Measurements from ENCODE around the gene TBX20. TPM values are rescaled to one million over a fixed set of nuclear protein-coding genes. Genes with fewer than 3 reads are reported as not detected.

TBX20 gene
- total RNA-seq, 3 donors from 2014 or later, result 0.59 TPM; not detected in 2

DNA sequence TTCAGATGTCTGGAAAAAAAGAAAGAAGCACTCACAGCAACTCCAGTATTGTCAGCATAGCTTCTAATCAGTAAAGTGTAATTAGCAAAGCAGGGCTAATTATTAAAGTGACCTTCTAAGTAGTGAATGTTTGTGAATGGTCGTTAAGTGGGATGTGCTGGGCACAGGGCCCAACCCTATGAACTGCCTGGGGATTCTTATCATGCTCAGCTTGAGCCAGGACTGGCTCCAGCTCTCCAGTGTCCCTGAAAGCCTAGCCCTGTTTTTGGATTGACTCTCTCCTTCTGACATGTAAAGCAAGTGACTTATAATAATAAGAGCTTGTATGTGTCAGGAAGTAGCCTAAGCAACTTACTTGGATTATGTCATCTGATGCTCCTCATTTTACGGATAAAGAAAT is 9.5 kb upstream of the TBX20 start:
- intact Hi-C loops (cut with DNase I; ENCODE audit: low total_unique reads), result loop anchor here (10.0 kb wide), 1 partner anchor 1961 kb away; no protein-coding TSS in a partner anchor
- Histone ChIP-seq H3K4me1 (no peaks in the 10 kb centered on the region), H3K27me3 (peaks cover 0 to 63% of the 10 kb centered on the region in 2 donors), H3K27ac (no peak overlapping the region), H3K4me3 (no peak overlapping the region), H3K36me3 (no peaks in the 10 kb centered on the region), H3K9me3 (no peaks in the 10 kb centered on the region)
- TF ChIP-seq POLR2A (IDR thresholded peaks at IDR 0.05), result no peak
- TF ChIP-seq, protein P1, sequence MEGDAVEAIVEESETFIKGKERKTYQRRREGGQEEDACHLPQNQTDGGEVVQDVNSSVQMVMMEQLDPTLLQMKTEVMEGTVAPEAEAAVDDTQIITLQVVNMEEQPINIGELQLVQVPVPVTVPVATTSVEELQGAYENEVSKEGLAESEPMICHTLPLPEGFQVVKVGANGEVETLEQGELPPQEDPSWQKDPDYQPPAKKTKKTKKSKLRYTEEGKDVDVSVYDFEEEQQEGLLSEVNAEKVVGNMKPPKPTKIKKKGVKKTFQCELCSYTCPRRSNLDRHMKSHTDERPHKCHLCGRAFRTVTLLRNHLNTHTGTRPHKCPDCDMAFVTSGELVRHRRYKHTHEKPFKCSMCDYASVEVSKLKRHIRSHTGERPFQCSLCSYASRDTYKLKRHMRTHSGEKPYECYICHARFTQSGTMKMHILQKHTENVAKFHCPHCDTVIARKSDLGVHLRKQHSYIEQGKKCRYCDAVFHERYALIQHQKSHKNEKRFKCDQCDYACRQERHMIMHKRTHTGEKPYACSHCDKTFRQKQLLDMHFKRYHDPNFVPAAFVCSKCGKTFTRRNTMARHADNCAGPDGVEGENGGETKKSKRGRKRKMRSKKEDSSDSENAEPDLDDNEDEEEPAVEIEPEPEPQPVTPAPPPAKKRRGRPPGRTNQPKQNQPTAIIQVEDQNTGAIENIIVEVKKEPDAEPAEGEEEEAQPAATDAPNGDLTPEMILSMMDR (IDR thresholded peaks at IDR 0.05), result no peak
- TF ChIP-seq POLR2AphosphoS5 (IDR thresholded peaks at IDR 0.05), result no peak
- DNase-seq (ENCODE audit: low spot score in 2 of 2), result no peak

DNA sequence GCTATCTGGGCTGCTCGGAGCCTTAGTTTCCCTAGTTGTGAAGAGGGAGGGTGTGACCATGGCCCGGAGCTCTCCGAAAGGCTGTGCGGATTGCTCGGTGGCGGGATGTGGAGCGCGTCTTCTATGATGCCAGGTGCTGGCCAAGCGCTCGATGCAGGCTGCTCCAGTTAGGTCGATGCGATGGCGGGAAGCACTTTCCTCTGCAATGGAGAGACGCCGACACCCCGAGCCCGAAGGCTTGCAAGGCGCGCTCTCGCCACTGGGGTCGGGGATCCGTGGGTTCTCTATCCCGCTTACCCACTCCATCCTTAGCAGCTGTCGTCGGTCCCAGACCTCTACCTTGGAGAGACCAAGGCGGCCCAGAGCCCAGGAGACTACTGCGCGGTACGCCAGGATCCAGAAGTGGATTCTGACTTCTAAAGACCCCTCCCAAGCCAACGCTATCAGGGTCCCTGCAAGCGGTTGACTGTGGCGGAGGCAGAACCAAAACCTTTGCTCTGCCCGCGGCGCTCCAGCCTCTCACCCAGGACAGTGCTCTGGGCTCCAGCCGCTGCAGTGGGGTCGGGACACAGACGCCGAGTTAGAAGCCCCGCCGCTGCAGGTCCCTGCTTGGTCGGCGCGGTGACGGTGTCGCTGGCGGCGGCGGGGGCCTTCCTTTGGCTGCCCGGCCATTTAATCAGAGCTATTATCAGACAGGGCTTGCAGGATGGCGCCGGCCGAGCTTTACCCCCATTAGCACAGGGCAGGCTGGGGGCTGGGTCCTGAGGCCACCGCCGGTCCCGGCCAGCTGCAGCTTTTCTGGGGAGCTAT is 7.8 kb upstream of the TBX20 start:
- intact Hi-C loops (cut with DNase I; ENCODE audit: low total_unique reads), result loop anchor here (10.0 kb wide), 1 partner anchor 1963 kb away; no protein-coding TSS in a partner anchor
- DNase-seq (ENCODE audit: low spot score in 2 of 2), result no peak
- no peak overlapping the region for H3K27ac ChIP-seq
- no peaks in the 10 kb centered on the region for H3K36me3 ChIP-seq
- TF ChIP-seq POLR2A (IDR thresholded peaks at IDR 0.05) (no peak), POLR2AphosphoS5 (IDR thresholded peaks at IDR 0.05) (no peak)
- TF ChIP-seq, protein P1 (IDR thresholded peaks at IDR 0.05), result no peak
- no peaks in the 10 kb centered on the region for H3K9me3 ChIP-seq
- H3K4me3 ChIP-seq, result no peak overlapping the region
- no peaks in the 10 kb centered on the region for H3K4me1 ChIP-seq
- H3K27me3 ChIP-seq, result peaks cover 0 to 80% of the 10 kb centered on the region in 2 donors

DNA sequence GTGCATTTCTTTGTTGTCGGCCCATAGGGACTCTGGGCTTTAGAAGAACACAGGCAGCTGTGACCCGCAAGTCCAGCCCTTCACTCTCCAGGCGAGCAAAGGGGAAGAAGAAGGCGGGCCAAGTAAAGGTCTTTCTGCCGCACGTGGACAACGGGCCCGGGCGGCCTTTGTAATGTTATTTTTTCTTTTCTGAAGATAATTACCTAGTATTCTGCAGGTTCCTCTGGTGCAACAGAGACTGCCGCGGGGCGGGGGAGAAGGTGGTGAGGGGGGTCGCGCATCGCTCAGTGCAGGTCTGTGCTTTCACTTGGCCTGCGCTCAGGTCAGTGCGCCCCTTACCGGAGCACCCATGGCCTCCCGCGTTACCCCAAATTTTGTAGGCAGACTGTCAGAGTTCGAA is 7.1 kb upstream of the TBX20 start:
- intact Hi-C loops (cut with DNase I; ENCODE audit: low total_unique reads), result loop anchor here (10.0 kb wide), 1 partner anchor 1964 kb away; no protein-coding TSS in a partner anchor
- Histone ChIP-seq H3K9me3 (no peaks in the 10 kb centered on the region), H3K4me1 (no peaks in the 10 kb centered on the region), H3K4me3 (no peak overlapping the region), H3K27ac (no peak overlapping the region), H3K36me3 (no peaks in the 10 kb centered on the region), H3K27me3 (peaks cover 0 to 86% of the 10 kb centered on the region in 2 donors)
- TF ChIP-seq POLR2AphosphoS5 (IDR thresholded peaks at IDR 0.05), result no peak
- TF ChIP-seq, protein P1 (IDR thresholded peaks at IDR 0.05), result no peak
- DNase-seq (ENCODE audit: low spot score in 2 of 2), result no peak

DNA sequence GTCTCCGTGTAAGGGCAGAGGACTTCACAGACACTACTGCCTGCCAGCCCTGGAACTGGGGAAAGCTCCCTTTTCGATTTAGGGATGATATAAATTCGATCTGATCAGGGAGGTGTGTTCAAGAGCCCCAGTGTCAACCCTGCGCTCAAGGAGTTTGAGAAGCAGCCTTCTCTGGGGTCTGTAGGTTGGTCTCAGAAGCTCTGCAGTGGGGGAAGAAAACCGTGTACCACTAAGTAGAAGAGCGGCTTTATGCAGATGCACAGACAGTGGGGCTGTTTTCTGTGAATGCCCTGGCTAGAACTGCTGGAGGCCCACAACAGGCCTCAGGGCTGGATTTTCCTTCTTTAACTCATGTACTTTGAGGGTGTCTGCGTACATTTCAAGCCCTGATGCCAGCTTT is 6.3 kb upstream of the TBX20 start:
- H3K27ac ChIP-seq, result no peak overlapping the region
- no peaks in the 10 kb centered on the region for H3K4me1 ChIP-seq
- H3K36me3 ChIP-seq, result no peaks in the 10 kb centered on the region
- no peaks in the 10 kb centered on the region for H3K9me3 ChIP-seq
- TF ChIP-seq, protein P1 (IDR thresholded peaks at IDR 0.05), result no peak
- TF ChIP-seq POLR2AphosphoS5 (IDR thresholded peaks at IDR 0.05) (no peak), POLR2A (IDR thresholded peaks at IDR 0.05) (no peak)
- H3K4me3 ChIP-seq, result no peak overlapping the region
- H3K27me3 ChIP-seq, result peaks cover 0 to 94% of the 10 kb centered on the region in 2 donors
- intact Hi-C loops (cut with DNase I; ENCODE audit: low total_unique reads), result loop anchor here (10.0 kb wide), 1 partner anchor 1965 kb away; no protein-coding TSS in a partner anchor
- no peak for DNase-seq (ENCODE audit: low spot score in 2 of 2)

DNA sequence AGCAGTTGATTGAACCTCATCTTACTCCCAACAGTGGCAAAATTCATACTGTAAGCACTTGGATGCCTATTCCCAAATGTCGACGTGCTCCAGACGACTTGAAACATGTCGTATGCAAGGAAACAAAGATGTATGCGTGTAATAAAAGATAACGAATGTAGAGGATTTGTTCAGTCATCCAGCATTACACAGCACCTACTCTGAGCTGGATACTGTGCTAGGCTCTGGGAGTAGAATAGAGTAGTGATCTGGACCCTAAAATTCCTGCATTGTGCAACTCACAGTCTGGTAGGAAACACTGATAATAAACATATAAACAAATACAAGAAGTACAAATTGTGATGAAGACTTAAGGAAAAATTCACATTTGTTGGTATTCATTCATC is 5.6 kb upstream of the TBX20 start:
- Histone ChIP-seq H3K27ac (no peak overlapping the region), H3K9me3 (peaks cover 0 to 6% of the 10 kb centered on the region in 2 donors), H3K4me3 (no peak overlapping the region), H3K4me1 (no peaks in the 10 kb centered on the region), H3K27me3 (peaks cover 0 to 100% of the 10 kb centered on the region in 2 donors), H3K36me3 (no peaks in the 10 kb centered on the region)
- intact Hi-C loops (cut with DNase I; ENCODE audit: low total_unique reads), result no loop called here
- TF ChIP-seq POLR2AphosphoS5 (IDR thresholded peaks at IDR 0.05) (no peak), POLR2A (IDR thresholded peaks at IDR 0.05) (no peak)
- TF ChIP-seq, protein P1 (IDR thresholded peaks at IDR 0.05), result no peak
- no peak for DNase-seq (ENCODE audit: low spot score in 2 of 2)

All from breast epithelium (tissue), 4 donors.